ENCODE results near the gene PROB1.
"Not testable (repeated sequence)": the region's sequence is repeated elsewhere in the genome, so short reads cannot be mapped to it uniquely, and the experiment has no call there.

PROB1 gene, protein sequence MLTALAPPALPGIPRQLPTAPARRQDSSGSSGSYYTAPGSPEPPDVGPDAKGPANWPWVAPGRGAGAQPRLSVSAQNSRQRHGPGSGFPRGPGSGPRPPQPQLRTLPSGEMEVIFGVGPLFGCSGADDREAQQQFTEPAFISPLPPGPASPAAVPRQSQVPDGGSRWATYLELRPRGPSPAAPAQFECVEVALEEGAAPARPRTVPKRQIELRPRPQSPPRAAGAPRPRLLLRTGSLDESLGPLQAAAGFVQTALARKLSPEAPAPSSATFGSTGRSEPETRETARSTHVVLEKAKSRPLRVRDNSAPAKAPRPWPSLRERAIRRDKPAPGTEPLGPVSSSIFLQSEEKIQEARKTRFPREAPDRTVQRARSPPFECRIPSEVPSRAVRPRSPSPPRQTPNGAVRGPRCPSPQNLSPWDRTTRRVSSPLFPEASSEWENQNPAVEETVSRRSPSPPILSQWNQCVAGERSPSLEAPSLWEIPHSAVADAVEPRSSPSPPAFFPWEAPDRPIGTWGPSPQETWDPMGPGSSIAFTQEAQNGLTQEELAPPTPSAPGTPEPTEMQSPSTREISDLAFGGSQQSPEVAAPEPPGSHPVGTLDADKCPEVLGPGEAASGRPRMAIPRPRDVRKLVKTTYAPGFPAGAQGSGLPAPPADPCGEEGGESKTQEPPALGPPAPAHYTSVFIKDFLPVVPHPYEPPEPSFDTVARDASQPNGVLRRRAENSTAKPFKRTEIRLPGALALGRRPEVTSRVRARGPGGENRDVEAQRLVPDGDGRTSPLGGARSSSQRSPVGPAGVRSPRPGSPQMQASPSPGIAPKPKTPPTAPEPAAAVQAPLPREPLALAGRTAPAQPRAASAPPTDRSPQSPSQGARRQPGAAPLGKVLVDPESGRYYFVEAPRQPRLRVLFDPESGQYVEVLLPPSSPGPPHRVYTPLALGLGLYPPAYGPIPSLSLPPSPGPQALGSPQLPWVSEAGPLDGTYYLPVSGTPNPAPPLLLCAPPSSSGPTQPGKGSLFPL

DNA sequence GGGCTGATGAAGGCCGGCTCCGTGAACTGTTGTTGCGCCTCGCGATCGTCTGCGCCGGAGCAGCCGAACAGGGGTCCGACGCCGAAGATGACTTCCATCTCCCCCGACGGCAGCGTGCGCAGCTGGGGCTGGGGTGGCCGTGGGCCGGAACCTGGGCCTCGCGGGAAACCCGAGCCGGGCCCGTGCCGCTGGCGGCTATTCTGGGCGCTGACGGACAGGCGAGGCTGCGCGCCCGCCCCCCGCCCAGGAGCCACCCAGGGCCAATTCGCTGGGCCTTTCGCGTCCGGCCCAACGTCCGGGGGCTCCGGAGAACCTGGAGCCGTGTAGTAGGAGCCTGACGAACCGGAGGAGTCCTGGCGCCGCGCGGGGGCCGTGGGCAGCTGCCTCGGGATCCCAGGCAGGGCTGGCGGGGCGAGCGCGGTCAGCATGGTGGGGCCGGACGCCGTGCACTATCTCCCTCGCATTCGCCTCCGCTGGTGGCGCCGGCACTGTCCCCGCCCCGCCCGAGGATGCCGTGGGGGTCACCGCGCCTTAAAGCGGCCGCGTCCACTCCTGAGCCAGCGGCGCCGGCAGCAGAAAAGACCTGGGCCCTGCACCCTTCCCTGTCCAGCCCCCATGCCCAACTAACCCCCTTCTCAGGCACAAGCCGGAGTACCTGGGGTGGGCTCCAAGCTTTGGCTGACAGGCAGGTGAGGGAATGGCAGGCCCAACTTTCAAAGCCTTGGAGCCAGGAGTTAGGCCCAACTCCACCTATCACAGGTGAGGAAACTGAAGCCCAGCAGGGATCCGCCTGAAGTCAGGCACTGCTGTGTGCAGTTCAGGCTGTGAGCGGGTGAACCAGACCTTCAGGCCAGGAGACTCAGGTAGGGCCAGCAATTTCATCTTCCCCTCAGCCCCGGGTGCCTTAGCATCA, at the start of gene PROB1:
Gene PROB1, minus strand, starts transcription at position 451 of the 913 bp plus-strand sequence. Its CDS starts 23 bp downstream, at position 428.
- DNase-seq (ENCODE audit: low read depth, low spot score): no peak

DNA sequence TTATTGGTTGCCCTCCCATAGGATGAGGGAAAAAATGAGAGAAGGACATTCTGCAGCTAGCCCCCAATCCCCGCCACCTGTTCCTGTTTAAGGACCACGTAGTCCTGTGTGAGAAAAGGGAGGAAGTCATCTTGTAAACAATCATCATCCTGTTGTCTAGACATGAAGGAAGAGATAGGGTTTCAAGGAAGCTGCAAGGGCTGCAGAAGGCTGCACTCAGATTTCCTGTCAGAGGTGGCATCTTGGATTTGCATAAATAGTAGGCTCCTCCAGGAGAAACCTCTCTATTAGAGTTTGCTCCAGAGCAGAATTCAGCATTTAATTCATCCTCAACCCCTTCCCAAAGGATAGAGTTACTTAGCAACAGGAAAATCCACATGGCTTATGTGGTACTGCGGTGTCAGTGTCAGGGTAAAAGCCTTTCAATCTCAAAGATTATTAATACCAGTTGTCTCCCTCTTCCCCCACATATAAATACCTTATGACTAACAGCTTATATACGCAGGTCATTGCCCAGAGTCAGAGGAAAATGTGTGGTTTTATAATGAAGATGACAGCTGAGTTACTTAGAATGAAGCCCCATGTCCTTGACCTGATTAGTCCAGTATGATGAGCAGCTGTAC, 49.0 kb upstream of the PROB1 start:
- peak; percentile 59 for DNase-seq (ENCODE audit: low read depth, low spot score)

DNA sequence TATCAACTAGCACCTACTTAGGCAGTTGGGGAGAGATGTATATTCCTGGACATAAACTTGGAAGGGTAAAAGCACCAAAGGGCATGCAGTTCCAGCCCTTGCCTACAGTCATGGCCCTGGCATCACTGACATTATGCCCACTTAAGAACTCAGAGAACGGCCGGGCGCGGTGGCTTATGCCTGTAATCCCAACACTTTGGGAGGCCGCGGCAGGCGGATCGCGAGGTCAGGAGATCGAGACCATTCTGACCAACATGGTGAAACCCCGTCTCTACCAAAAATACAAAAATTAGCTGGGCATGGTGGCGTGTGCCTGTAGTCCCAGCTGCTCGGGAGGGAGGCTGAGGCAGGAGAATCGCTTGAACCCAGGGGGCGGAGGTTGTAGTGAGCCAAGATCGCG, 45.5 kb upstream of the PROB1 start:
- DNase-seq (ENCODE audit: low read depth, low spot score): not testable (repeated sequence)

DNA sequence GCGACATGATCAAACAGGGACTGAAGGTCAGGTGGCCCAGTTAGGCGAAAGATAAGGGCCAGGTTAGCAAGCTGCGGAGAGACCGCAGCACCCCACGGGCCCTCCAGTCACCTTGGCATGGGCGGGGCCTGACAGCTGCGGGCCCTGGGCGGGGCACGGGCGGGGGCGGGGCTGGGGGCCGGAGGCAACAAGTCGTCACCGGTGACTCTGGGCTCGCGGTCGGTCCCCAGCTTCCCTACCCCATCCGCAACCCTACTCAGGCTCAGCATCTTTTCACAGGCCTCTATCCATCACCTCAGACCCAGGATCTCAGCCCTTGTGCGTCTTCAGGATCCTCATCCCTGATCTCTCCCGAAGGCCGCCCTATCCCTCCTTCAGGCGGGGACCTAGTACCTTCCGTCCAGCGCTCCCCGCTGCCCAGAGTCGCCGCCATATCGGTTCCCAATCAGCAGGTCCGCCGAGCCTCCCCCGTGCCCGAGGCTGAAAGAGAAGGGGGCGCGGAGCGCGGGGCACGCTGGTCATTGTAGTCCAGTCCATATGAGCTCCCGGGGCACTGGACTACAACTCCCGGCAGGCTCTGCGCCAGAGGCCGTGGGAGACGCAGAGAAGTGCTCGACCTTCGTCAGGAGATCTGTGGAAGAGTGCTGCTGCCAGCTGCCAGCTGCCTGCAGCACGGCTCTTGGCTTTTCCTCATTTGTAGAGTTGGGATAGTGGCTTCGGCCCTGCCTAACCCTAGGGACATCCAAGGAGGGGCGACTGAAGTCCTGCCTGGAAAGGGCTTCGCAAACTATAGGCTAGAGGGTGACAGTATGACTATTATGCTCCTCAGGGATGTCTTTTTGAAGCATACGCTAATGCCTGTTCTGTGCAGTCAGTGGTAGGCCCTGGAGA, 44.4 kb upstream of the PROB1 start, which contains the start of gene DNAJC18:
Gene DNAJC18, minus strand, starts transcription at position 513 of the 891 bp plus-strand sequence. Its CDS starts 80 bp downstream, at position 433.
- DNase-seq (ENCODE audit: low read depth, low spot score): peak; percentile 96

DNA sequence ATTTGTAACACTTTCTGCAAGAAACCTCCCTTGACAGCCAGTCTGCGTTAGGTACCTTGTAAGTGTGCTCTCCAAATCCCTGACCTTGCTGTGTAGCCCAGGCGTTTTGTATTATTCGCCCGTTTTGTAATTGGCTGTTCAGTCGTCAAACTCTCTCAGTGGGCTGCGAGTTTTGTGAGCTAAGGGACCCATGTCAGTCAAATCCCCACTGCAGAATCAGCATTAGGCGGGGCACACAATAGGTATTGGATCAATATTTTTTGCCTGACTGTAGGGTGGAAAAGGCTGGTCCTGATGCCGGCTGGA, 43.8 kb upstream of the PROB1 start:
- DNase-seq (ENCODE audit: low read depth, low spot score): no peak

DNA sequence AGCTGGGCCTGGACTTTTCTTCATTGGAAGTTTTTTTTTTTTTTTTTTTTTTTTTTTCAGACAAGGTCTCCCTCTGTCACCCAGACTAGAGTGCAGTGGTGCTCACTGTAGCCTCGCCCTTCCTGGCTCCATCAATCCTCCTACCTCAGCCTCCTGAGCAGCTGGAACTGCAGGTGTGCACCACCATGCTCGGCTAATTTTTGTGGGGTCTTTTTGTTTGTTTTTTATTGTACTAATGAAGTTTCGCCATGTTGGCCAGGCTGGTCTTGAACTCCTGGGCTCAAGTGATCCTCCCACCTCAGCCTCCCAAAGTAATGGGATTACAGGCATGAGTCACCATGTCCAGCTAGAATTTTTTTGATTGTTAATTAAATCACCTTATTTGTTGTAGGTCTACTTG, 40.8 kb upstream of the PROB1 start:
- DNase-seq (ENCODE audit: low read depth, low spot score): no peak

DNA sequence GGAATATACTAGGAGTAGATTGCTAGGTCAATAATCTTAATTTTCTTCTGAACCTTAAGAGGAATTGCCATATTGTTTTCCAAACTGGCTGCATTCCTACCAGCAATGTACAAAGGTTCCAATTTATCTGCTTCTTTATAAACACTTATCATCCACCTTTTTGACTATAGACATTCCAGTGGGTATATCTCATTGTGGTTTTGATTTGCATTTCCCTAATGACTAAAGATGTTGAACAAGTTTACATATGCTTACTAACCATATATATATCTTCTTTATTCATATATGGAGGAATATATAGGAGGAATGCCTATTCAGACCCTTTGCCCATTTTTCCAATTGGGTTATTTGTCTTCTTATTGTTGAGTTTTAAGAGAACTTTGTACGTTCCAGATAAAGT, 36.8 kb upstream of the PROB1 start:
- DNase-seq (ENCODE audit: low read depth, low spot score): no peak

DNA sequence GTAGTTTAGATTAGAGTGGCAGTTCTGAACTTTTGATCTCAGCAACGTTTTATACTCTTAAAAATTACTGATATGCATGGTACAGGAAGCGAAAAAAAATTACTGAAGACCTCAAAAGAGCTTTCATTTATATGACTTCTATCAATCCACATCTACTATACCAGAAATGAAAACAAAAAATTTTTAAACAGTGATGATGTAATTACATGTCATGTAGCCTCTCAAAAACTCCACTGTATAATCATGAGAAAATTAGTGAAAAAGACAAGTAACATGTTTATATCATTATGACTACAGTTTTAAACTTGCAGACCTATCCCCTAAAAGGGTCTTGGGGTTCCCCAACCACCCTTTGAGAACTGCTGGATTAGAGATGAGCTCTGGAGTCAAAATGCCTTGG, 35.1 kb upstream of the PROB1 start:
- no peak for DNase-seq (ENCODE audit: low read depth, low spot score)

DNA sequence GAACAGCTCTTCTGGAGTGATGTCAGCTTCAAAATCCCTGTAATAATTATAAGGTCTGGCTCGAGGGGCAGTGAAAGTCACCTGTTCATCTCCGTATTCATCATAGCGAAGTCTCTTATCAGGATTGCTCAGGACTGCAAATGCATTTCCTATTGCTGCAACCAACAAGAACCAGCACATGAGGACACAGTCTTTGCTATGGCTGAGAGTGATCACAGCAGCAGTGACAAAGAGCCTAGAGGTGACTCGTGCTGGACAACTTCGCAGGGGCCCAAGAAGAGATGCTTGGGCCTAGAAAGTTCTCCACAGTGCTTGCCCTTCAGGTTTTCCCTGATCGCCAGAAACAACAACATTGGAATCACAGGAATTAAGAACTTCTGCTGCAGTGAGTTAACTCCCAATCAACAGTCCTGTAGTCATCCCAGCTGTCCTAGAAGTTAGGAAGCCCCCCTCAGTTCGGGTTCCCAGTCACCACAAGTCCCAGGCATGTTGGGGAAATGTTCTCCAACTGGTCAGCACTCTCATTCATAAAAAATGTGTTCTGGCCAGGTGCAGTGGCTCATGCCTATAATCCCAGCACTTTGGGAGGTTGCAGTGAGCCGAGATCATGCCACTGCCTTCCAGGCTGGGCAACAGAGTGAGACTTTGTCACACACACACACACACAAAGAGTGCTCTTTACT, 31.4 kb upstream of the PROB1 start:
- peak; percentile 79 for DNase-seq (ENCODE audit: low read depth, low spot score)

DNA sequence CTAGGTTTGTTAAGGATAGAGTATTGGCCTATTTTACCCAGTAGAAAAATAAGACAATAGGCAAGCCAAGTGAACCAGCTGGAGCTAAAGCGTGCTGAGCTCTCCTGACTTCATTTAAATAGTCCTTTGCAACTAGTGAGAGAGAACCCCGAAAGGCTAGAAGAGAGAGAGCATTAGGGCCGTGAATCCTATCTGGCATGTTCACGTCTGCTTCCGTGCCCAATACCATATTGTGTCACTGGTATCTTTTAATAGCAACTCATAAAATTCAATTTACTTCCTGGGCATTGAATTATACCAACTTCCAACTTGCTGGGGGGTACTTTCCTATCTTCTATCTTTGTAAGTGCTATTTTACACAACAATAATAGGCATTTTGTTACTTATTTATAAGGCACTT, 30.6 kb upstream of the PROB1 start:
- DNase-seq (ENCODE audit: low read depth, low spot score): no peak

DNA sequence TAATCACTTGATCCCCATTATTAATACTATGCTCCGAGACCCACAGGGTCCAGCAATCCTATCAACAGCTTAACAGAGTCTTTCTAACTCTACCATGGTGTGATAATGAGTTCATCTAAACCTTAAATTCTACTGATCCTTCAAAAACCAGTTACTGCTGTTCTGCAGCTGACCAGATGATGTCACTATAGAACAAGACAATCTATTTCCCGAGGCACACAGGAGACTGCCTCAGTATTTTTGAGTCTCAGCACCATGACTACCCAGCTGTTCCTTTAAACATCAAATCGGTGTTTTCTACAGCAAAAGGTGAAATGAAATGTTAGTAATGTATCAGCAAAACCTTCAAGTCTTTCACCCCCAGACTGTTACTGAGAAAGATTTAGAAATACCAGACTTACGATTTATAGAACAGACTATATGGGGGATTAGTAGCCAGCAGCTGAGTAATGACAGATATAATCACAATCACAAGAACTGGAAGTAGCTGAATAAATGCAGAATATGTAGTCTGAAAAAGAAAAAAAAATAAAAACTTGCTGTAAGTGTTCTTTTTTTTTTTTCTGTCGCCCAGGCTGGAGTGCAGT, 27.5 kb upstream of the PROB1 start:
- DNase-seq (ENCODE audit: low read depth, low spot score): peak; percentile 84

DNA sequence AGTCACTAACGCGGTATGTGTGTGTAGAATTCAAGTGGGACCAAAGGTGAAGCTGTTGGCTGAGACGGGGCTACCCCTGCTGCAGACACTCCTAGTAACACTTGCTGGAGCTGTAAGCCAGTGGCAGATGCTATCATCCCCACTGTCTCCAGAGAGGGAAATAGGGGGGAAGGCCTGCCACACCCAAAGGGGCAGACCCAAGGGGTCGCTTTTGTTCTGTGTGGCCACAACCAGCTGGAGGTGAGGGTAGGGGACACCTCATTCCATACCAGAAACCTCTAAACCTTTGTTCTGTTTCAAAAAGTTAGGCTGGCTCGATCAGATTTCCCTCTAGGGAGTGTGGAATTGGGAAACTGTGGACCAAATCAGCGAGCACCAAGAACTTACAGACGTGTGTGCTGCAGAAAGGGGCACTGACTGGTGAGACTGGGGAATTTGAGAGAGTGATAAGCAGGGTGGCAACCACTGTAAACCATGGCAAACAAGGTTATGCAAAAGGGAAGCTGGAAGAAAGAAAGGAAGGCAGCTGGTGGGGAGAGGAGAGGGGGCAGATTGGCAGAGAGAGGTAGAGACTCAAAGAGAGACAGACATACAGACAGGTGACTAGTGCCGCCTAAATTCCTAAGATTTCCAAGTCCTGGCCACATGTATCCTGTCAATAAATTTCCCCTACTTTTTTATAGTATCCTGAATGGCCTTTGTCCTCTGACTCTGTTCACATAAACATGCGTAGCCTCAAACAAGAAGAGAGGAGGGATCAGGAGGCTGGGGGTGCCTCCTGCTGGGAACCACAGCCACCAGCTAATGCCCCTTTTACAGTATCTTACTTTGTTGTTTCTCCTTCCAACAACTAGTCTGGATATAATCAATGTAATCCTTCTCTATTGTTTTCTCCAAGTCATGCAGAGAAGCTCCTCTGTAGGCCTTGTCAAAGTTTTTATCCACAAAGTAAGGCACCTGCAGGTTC, 24.6 kb upstream of the PROB1 start:
- DNase-seq (ENCODE audit: low read depth, low spot score): no peak

DNA sequence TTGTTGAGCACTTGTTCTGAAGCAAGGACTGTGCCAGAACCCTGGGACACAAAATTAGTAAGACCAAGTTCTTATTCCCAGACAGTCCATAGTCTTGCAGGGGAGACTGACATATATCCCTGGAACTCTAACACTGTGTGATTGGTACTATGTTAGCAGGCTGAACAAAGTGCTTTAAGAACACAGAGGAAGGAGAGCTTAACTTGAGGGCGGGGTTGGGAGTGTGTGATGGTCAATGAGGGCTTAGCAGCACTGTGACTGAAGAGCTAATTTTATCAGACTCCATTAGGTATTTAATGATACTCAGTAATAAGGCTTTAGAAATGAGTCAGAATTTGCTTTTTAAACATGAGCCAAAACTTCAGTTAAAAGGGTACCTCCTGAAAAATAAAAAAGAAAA, 23.9 kb upstream of the PROB1 start:
- no peak for DNase-seq (ENCODE audit: low read depth, low spot score)

DNA sequence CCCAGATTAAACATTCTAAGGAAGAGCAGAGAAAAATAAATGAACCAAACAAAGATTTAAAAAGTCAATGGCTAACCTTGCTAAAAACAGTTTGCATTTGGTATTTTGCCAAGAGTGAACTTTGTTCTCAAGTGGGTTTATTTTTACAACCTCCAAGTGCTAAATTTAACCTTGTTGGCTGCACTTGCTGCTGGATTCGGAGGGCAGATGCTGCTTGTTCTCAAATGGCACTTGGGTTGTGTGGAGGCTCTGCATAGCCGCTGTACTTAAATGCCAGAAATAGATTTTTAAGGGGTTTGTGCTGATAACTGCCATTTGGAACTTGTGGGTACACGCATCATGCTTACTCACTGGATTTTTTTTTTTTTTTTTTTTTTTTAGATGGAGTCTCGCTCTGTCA, 22.3 kb upstream of the PROB1 start:
- peak; percentile 34 for DNase-seq (ENCODE audit: low read depth, low spot score)

DNA sequence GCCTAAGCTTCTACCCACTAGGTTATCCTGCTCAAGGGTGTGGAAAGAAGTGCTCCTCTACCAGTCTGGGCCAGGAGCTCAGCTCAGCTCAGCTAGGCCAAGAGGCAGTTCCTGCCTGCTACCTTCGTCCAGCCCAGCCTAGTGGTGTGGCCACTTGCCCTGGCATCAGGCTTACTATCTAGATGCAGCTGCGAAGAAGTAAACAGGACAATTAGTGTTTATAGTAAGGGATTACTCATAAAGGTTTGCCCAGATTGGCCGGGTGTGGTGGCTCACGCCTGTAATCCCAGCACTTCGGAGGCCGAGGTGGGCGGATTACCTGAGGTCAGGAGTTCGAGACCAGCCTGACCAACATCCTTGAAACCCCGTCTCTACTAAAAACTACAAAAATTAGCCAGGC, 21.7 kb upstream of the PROB1 start:
- no peak for DNase-seq (ENCODE audit: low read depth, low spot score)

DNA sequence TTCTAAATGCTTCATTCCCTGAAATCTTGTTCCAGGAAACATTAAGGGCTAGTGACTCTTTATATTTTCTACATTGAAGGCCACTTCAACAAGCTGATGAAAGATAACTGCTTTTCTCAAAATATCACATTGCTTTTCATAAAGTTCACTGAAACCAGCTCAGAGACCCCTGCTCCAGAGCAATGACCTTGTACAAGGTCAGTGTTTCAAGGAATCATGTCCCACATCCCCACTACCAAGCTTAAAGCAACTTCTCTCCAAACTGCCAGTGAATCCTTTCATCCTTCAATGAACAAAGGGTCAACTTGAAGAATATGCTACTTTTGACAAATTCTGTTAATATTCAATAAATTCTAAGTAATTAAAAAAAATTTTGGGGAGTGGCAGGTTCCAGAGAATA, 21.0 kb upstream of the PROB1 start:
- no peak for DNase-seq (ENCODE audit: low read depth, low spot score)

DNA sequence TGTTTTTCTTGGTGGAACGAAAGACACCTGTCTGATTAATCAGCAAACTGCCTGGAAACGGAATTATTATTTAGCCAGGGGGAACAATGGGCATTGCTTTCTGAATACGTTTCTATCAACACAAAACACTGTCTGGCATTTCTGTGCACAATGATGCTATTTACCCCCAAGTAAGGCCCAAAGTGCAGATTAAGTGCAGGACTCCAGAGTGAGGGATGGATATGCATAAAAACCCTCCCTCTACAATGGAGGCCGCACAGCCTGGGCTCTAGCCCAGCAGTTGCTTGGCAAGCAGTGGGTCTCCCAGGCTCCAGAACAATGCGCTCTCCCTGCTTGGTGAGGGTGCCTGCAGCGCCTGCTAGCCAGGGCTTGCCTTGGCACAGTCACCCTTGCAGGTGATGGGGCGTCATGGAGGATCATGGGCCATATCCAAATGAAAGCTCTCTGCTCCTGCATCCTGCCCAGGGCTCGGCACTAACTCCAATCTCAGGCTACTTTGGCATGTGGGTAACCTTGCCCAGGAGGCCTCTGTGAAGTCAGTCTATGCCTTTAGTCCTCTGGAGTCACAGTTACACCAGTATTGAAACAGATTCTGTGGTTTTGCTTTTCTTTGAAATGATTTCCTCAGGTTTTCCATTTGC, 20.4 kb upstream of the PROB1 start:
- peak; percentile 84 for DNase-seq (ENCODE audit: low read depth, low spot score)
